Ovary (tissue), 10 donors: ENCODE data around the gene PNLIPRP3. TPM values are rescaled to one million over a fixed set of nuclear protein-coding genes. Genes with fewer than 3 reads are reported as not detected.
"Not testable (repeated sequence)": the region's sequence is repeated elsewhere in the genome, so short reads cannot be mapped to it uniquely, and the experiment has no call there.

Experiments used
- DNase-seq, 5 donors: peaks; one replicate each; pipeline ENCODE4 v3.0.0-alpha.2; 2019 to 2020
- H3K27ac ChIP-seq, 2 donors: fragments of 200-600 bp; one replicate each; pipeline versions ENCODE4 v1.5.1 to v1.8.0; 2019 to 2022
- H3K27me3 ChIP-seq: fragments of 200-600 bp; one replicate; pipeline ENCODE4 v1.8.0; 2022
- H3K36me3 ChIP-seq: fragments of 200-600 bp; sonication (generic); one replicate; pipeline ENCODE4 v1.5.1; 2019
- H3K4me1 ChIP-seq: one replicate; pipeline ENCODE4 v1.8.1; 2013; ENCODE audit warnings: mild to moderate bottlenecking, moderate library complexity; ENCODE audit not compliant: insufficient read depth
- H3K4me3 ChIP-seq: fragments of 200-600 bp; sonication (generic); one replicate; pipeline ENCODE4 v1.5.1; 2017
- H3K9me3 ChIP-seq, 2 donors: fragments of 200-600 bp in 1 of 2; sonication (generic) in 1 of 2; one replicate each; pipeline versions ENCODE4 v1.5.1 to v1.8.1; 2013 to 2019; ENCODE audit warnings: mild to moderate bottlenecking in 1 of 2, moderate library complexity in 1 of 2
- CTCF ChIP-seq, 3 donors: fragments of 450-650 bp in 2 of 3; fragments of 200-600 bp in 1 of 3; IDR thresholded peaks; one replicate each; pipeline versions ENCODE4 v1.5.1 to v1.8.0; 2016 to 2022; ENCODE audit warnings: antibody characterized with exemption in 3 of 3, mild to moderate bottlenecking in 1 of 3
- EP300 ChIP-seq: sonication (generic); formaldehyde crosslinking; IDR thresholded peaks from one replicate; pipeline ENCODE4 v1.6.1; 2017; ENCODE audit warnings: antibody characterized with exemption
- POLR2A ChIP-seq: fragments of 450-650 bp; IDR thresholded peaks from one replicate; pipeline ENCODE4 v1.6.1; 2017; ENCODE audit warnings: antibody characterized with exemption, mild to moderate bottlenecking, moderate library complexity
- WGBS, 3 donors: extraction: QIAGEN DNeasy Blood & Tissue Kit in 1 of 3; methylation state at CpG; one replicate each; pipeline versions ENCODE4 v1.1.5 to v1.1.7; 2013 to 2017; 5-methylcytosine and 5-hydroxymethylcytosine counted together
- intact Hi-C, 4 donors: fragments of 100-400 bp; cut with DNase I; formaldehyde crosslinking; loops; one replicate each; pipeline versions ENCODE4 v1.11.0 to v1.15.1; 2022 to 2023
- long read RNA-seq, 3 donors: library from polyadenylated mRNA in 2 of 3; unstranded in 2 of 3; transcript quantifications; one replicate each; pipeline ENCODE4 v2.0.0 and lab custom pipeline, GENCODE V29; 2021 to 2026
- polyA plus RNA-seq, 2 donors: library from polyadenylated mRNA; stranded (reverse); fragments of 200-250 nt in 1 of 2; fragments of 350-450 nt in 1 of 2; fragmentation: Illumina TruSeq in 1 of 2; extraction: RNeasy Lipid Tissue Mini Kit (QIAGEN cat#74804) in 1 of 2; gene quantifications; one replicate each; pipeline ENCODE4 v1.2.3, GENCODE V29; 2013 to 2014
- total RNA-seq, 7 donors: library from RNA; depleted of rRNA in 2 of 7; stranded (reverse); fragments of >200 nt in 2 of 7; fragmentation: NEBNext Ultra II Directional in 3 of 7; extraction: Animal tissue kit (Norgen Biotek cat#: 25700) in 3 of 7; gene quantifications; one replicate each; pipeline versions ENCODE4 v1.1.0 to v1.2.4, GENCODE V29; 2016 to 2023
- donor health status: DM: no; HTN: no; CAD: no; lungs with moderate emphysema.
- donor health status: DM: no; HTN: no; CAD: no.
- donor health status: Bipolar disorder and iron deficiency.
- donor health status: DM: yes; HTN: yes; CAD: no.
- donor health status: DM: no; HTN: no; CAD: no.
- donor health status: DM: yes; HTN: yes; CAD: no.

The PNLIPRP3 gene
- total RNA-seq (not detected), polyA plus RNA-seq (not detected)
- long read RNA-seq, donor 1 = 0 reads
- long read RNA-seq, donor 2 = 0 reads
- long read RNA-seq, donor 3 = 0 reads

- no peaks in the 10 kb centered on the region for H3K36me3 ChIP-seq
- WGBS, 3 donors = 49 to 66% (median 66%) methylated on average over 2 of the region's 2 CpGs
- H3K9me3 ChIP-seq = no peaks in the 10 kb centered on the region
- no peak for DNase-seq
- no peaks in the 10 kb centered on the region for H3K4me1 ChIP-seq
- TF ChIP-seq CTCF (IDR thresholded peaks at IDR 0.05) = no peak
- no peak for TF ChIP-seq POLR2A
- no peak within 1 kb of the TSS for H3K27ac ChIP-seq
- H3K27me3 ChIP-seq = no peaks in the 10 kb centered on the region
- intact Hi-C loops = no loop called here
- H3K4me3 ChIP-seq = no peak within 1 kb of the TSS
Measured at GRCh38 chr10:116427671-116428070, at the start of gene PNLIPRP3. Gene PNLIPRP3, plus strand, starts transcription at chr10:116427847. Its CDS starts 166 bp downstream, at chr10:116428013.

- WGBS, 3 donors = 92 to 93% (median 93%) methylated on average over 5 of the region's 5 CpGs
- Histone ChIP-seq H3K27ac (no peak overlapping the region), H3K9me3 (no peaks in the 10 kb centered on the region), H3K27me3 (no peaks in the 10 kb centered on the region), H3K36me3 (no peaks in the 10 kb centered on the region), H3K4me3 (no peak overlapping the region), H3K4me1 (no peaks in the 10 kb centered on the region)
- TF ChIP-seq EP300 (no peak), CTCF (IDR thresholded peaks at IDR 0.05) (no peak), POLR2A (no peak)
- DNase-seq = no peak
- intact Hi-C loops = no loop called here
Measured at GRCh38 chr10:116382290-116382689, 45.4 kb upstream of the PNLIPRP3 start.

GRCh38 chr10:116385311-116385710 lies 42.3 kb upstream of the PNLIPRP3 start:
- 93 to 98% (median 95%) methylated on average over 2 of the region's 2 CpGs for WGBS, 3 donors
- H3K9me3 ChIP-seq = no peaks in the 10 kb centered on the region
- H3K36me3 ChIP-seq = no peaks in the 10 kb centered on the region
- H3K4me3 ChIP-seq = no peak overlapping the region
- intact Hi-C loops = no loop called here
- no peaks in the 10 kb centered on the region for H3K4me1 ChIP-seq
- H3K27ac ChIP-seq = no peak overlapping the region
- DNase-seq = no peak
- H3K27me3 ChIP-seq = no peaks in the 10 kb centered on the region
- no peak for TF ChIP-seq EP300

- Histone ChIP-seq H3K4me3 (no peak overlapping the region), H3K27me3 (no peaks in the 10 kb centered on the region), H3K4me1 (no peaks in the 10 kb centered on the region), H3K27ac (no peak overlapping the region), H3K9me3 (no peaks in the 10 kb centered on the region), H3K36me3 (no peaks in the 10 kb centered on the region)
- intact Hi-C loops = no loop called here
- TF ChIP-seq EP300 (no peak), CTCF (IDR thresholded peaks at IDR 0.05) (peak in 2 of 3 donors; percentile 25 to 32)
- WGBS, 3 donors = 0% methylated on average over 1 of the region's 1 CpG
- no peak for DNase-seq
Measured at GRCh38 chr10:116385994-116386809, 41.4 kb upstream of the PNLIPRP3 start.

- H3K36me3 ChIP-seq, DNase-seq, H3K27me3 ChIP-seq, H3K4me3 ChIP-seq, H3K4me1 ChIP-seq, H3K9me3 ChIP-seq, intact Hi-C loops, H3K27ac ChIP-seq: not testable (repeated sequence)
- 95 to 96% (median 96%) methylated on average over 37 to 43 of the region's 43 CpGs for WGBS, 3 donors
Measured at GRCh38 chr10:116393246-116393831, 34.3 kb upstream of the PNLIPRP3 start.
